ENCODE measurements around the gene DPP8.

GRCh38 chr15:65394280-65394789 is 123.2 kb downstream of the DPP8 start:
- TF ChIP-seq CTCF (IDR thresholded peaks at IDR 0.05): no peak
- no peak for TF ChIP-seq POLR2AphosphoS5 (IDR thresholded peaks at IDR 0.05)
- no peak for TF ChIP-seq POLR2A (IDR thresholded peaks at IDR 0.05)
- no peak for TF ChIP-seq EP300 (IDR thresholded peaks at IDR 0.05)

All from upper lobe of left lung (tissue), 4 donors.